HEK293 (cell line): ENCODE measurements around the gene TMEM131L.

Experiments
- ZNF138 ChIP-seq: fragments of 450-650 bp; formaldehyde crosslinking; IDR thresholded peaks from 2 replicates; pipeline ENCODE4 v1.5.1; 2016; ENCODE audit warnings: missing biosample characterization, missing genetic modification characterization, borderline replicate concordance
- ZNF24 ChIP-seq: fragments of 450-650 bp; formaldehyde crosslinking; IDR thresholded peaks from 2 replicates; pipeline ENCODE4 v1.5.1; 2016; ENCODE audit warnings: missing biosample characterization, missing genetic modification characterization
- TF ChIP-seq, protein P1 (sequence below): fragments of 450-650 bp; formaldehyde crosslinking; IDR thresholded peaks from 2 replicates; pipeline ENCODE4 v1.5.1; 2016; ENCODE audit warnings: missing biosample characterization, missing genetic modification characterization

- TF ChIP-seq, protein P1, sequence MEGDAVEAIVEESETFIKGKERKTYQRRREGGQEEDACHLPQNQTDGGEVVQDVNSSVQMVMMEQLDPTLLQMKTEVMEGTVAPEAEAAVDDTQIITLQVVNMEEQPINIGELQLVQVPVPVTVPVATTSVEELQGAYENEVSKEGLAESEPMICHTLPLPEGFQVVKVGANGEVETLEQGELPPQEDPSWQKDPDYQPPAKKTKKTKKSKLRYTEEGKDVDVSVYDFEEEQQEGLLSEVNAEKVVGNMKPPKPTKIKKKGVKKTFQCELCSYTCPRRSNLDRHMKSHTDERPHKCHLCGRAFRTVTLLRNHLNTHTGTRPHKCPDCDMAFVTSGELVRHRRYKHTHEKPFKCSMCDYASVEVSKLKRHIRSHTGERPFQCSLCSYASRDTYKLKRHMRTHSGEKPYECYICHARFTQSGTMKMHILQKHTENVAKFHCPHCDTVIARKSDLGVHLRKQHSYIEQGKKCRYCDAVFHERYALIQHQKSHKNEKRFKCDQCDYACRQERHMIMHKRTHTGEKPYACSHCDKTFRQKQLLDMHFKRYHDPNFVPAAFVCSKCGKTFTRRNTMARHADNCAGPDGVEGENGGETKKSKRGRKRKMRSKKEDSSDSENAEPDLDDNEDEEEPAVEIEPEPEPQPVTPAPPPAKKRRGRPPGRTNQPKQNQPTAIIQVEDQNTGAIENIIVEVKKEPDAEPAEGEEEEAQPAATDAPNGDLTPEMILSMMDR: no peak
- TF ChIP-seq ZNF24: no peak
- TF ChIP-seq ZNF138 (tag by site-specific recombination): no peak
These were observed 18.8 kb upstream of the TMEM131L start for GRCh38 chr4:153447175-153447905.
